ENCODE results near the gene LYSMD3. TPM values are rescaled to one million over a fixed set of nuclear protein-coding genes. Genes with fewer than 3 reads are reported as not detected.

The LYSMD3 gene
- total and polyA plus RNA-seq, 9 of the 15 experiments (the other 6 are each of a cell fraction or from before 2014, with no cell fraction given) = 9.5 to 42.3 (median 20.7) TPM

DNA sequence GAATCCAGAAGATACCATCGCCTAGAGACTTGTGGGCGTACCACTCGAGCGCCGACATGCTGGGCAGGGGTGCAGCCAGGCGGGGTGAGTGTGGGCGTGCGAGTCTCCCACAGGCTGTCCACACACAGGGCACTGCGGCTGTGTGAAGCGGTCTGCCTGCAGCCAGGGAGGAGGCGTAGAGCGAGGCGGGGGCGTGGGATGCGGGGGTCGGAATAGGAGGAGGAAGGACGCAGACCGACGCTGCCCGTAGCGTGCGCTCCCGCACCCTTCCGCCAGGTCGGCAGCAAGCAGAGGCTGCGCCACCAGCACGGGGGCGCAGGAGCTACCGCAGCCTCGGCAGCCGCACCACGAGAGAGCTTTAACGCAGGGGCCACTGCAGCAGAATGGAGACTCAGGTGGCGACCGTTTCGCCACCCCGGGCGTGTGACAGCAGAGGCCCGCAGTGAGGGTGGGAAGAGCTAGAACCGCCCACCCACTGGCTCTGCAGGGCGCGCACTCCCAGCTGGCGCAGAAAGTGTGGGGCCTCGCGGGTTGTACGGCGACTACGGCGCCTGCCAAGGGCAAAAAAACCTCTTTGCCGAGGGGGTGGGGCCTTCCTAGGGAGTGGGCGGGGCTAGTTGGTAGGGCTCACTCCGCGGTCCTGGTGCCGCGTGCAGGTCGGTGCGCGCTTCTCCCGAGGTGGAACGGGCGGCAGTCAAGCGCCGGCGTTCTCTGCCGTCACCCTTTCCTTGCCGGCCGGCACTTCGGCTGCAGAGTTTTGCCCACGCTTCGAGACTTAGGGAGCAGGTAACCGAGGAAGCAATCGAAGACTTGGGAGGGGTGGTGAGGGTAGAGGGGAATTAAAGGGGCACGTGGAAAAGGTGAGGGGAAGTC, 54.9 kb downstream of the LYSMD3 start, which contains the start of the genes MBLAC2 and POLR3G (continued):
- TF ChIP-seq IRF2 (CRISPR knock-in tag; IDR thresholded peaks at IDR 0.05) (no peak), PHF21A (IDR thresholded peaks at IDR 0.05; ENCODE audit: borderline replicate concordance, low read depth) (peak; percentile 46; the same call in 1 of the 2 replicates), ZNF830 (CRISPR knock-in tag; IDR thresholded peaks at IDR 0.05) (no peak), CBX2 (IDR thresholded peaks at IDR 0.05; ENCODE audit: insufficient read depth, low read length, poor library complexity, severe bottlenecking) (no peak), BCL6 (CRISPR knock-in tag; IDR thresholded peaks at IDR 0.05) (no peak), MEF2D (tag; conservative IDR thresholded peaks at IDR 0.05; ENCODE audit: low read depth) (no peak), ESRRB (CRISPR knock-in tag; IDR thresholded peaks at IDR 0.05; ENCODE audit: borderline replicate concordance) (no peak), NR4A1 (CRISPR knock-in tag; IDR thresholded peaks at IDR 0.05) (no peak), NR4A1 (tag; IDR thresholded peaks at IDR 0.05) (no peak), YY1 (IDR thresholded peaks at IDR 0.05; ENCODE audit: borderline replicate concordance in 1 of 3, control insufficient read depth in 1 of 3, extremely low read depth in 1 of 3, insufficient read depth in 3 of 3, insufficient read length in 1 of 3, insufficient replicate concordance in 2 of 3, low read depth in 1 of 3, low read length in 2 of 3) (peak in 2 of 3 experiments; percentile 42 to 53), RFX5 (IDR thresholded peaks at IDR 0.05; ENCODE audit: low read depth, low read length) (no peak), NEUROD1 (IDR thresholded peaks at IDR 0.05; ENCODE audit: borderline replicate concordance, low read depth, low read length, partially characterized antibody) (peak; percentile 53), POLR2H (tag; IDR thresholded peaks at IDR 0.05; ENCODE audit: low read depth) (peak; percentile 59; the same call in 1 of the 2 replicates), MED1 (CRISPR knock-in tag; IDR thresholded peaks at IDR 0.05; ENCODE audit: borderline replicate concordance) (no peak), ZNF253 (CRISPR knock-in tag; conservative IDR thresholded peaks at IDR 0.05) (no peak)
- TF ChIP-seq, protein P1, sequence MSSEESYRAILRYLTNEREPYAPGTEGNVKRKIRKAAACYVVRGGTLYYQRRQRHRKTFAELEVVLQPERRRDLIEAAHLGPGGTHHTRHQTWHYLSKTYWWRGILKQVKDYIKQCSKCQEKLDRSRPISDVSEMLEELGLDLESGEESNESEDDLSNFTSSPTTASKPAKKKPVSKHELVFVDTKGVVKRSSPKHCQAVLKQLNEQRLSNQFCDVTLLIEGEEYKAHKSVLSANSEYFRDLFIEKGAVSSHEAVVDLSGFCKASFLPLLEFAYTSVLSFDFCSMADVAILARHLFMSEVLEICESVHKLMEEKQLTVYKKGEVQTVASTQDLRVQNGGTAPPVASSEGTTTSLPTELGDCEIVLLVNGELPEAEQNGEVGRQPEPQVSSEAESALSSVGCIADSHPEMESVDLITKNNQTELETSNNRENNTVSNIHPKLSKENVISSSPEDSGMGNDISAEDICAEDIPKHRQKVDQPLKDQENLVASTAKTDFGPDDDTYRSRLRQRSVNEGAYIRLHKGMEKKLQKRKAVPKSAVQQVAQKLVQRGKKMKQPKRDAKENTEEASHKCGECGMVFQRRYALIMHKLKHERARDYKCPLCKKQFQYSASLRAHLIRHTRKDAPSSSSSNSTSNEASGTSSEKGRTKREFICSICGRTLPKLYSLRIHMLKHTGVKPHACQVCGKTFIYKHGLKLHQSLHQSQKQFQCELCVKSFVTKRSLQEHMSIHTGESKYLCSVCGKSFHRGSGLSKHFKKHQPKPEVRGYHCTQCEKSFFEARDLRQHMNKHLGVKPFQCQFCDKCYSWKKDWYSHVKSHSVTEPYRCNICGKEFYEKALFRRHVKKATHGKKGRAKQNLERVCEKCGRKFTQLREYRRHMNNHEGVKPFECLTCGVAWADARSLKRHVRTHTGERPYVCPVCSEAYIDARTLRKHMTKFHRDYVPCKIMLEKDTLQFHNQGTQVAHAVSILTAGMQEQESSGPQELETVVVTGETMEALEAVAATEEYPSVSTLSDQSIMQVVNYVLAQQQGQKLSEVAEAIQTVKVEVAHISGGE (CRISPR knock-in tag; IDR thresholded peaks at IDR 0.05) = peak in 1 of 3 experiments; percentile 77; a peak in 2 of 6 replicates
- TF ChIP-seq, protein P2, sequence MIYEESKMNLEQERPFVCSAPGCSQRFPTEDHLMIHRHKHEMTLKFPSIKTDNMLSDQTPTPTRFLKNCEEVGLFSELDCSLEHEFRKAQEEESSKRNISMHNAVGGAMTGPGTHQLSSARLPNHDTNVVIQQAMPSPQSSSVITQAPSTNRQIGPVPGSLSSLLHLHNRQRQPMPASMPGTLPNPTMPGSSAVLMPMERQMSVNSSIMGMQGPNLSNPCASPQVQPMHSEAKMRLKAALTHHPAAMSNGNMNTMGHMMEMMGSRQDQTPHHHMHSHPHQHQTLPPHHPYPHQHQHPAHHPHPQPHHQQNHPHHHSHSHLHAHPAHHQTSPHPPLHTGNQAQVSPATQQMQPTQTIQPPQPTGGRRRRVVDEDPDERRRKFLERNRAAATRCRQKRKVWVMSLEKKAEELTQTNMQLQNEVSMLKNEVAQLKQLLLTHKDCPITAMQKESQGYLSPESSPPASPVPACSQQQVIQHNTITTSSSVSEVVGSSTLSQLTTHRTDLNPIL (CRISPR knock-in tag; IDR thresholded peaks at IDR 0.05) = no peak
- TF ChIP-seq, protein P3, sequence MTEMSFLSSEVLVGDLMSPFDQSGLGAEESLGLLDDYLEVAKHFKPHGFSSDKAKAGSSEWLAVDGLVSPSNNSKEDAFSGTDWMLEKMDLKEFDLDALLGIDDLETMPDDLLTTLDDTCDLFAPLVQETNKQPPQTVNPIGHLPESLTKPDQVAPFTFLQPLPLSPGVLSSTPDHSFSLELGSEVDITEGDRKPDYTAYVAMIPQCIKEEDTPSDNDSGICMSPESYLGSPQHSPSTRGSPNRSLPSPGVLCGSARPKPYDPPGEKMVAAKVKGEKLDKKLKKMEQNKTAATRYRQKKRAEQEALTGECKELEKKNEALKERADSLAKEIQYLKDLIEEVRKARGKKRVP (CRISPR knock-in tag; IDR thresholded peaks at IDR 0.05) = no peak

Measured in K562 (cell line).